ENCODE measurements around the gene REM2.

GRCh38 chr14:22925513-22925912 is 42.5 kb downstream of the REM2 start:
- TF ChIP-seq CTCF (IDR thresholded peaks at IDR 0.05) = no peak
- no peak for TF ChIP-seq POLR2A (IDR thresholded peaks at IDR 0.05)
